Vagina (tissue), 2 donors: ENCODE results near the gene TMEM59L. TPM values are rescaled to one million over a fixed set of nuclear protein-coding genes. Genes with fewer than 3 reads are reported as not detected.

ENCODE experiments used
- DNase-seq, 2 donors: peaks; one replicate each; pipeline ENCODE4 v3.0.0-alpha.2; 2017; ENCODE audit errors: extremely low spot score in 2 of 2
- H3K27ac ChIP-seq: fragments of 200-600 bp; sonication (generic); one replicate; pipeline ENCODE4 v1.5.1; 2019
- H3K27me3 ChIP-seq: fragments of 200-600 bp; sonication (generic); one replicate; pipeline ENCODE4 v1.5.1; 2019
- H3K36me3 ChIP-seq, 2 donors: fragments of 200-600 bp; sonication (generic); one replicate each; pipeline ENCODE4 v1.5.1; 2017 to 2019
- H3K4me1 ChIP-seq: fragments of 200-600 bp; sonication (generic); one replicate; pipeline ENCODE4 v1.5.1; 2019
- H3K4me3 ChIP-seq, 2 donors: fragments of 200-600 bp; sonication (generic); 1 replicate in 1 of 2; 2 replicates in 1 of 2; pipeline ENCODE4 v1.5.1; 2016 to 2019
- H3K9me3 ChIP-seq: fragments of 200-600 bp; sonication (generic); one replicate; pipeline ENCODE4 v1.5.1; 2019
- POLR2A ChIP-seq, 2 donors: fragments of 450-650 bp; IDR thresholded peaks; one replicate each; pipeline ENCODE4 v1.6.1; 2017; ENCODE audit warnings: antibody characterized with exemption in 2 of 2, mild to moderate bottlenecking in 2 of 2, moderate library complexity in 2 of 2
- POLR2AphosphoS5 ChIP-seq, 2 donors: sonication (generic); formaldehyde crosslinking; IDR thresholded peaks; one replicate each; pipeline ENCODE4 v1.9.0; 2017; ENCODE audit warnings: antibody characterized with exemption in 2 of 2, mild to moderate bottlenecking in 2 of 2, low read depth in 1 of 2; ENCODE audit not compliant: insufficient read depth in 1 of 2
- intact Hi-C: fragments of 100-400 bp; cut with DNase I; formaldehyde crosslinking; loops from one replicate; pipeline ENCODE4 v1.15.1; 2023
- total RNA-seq: library from RNA; depleted of rRNA; stranded (reverse); fragments of >200 nt; gene quantifications from one replicate; pipeline ENCODE4 v1.2.3, GENCODE V29; 2016
- TF ChIP-seq, protein P1 (sequence below), 3 experiments: fragments of 450-650 bp in 2 of 3; fragments of 200-600 bp in 1 of 3; sonication (generic) in 1 of 3; IDR thresholded peaks; one replicate each; pipeline ENCODE4 v1.5.1; 2017 to 2019; ENCODE audit warnings: antibody characterized with exemption in 3 of 3, mild to moderate bottlenecking in 2 of 3, moderate library complexity in 2 of 3

TMEM59L gene
- total RNA-seq, 1 donor from 2014 or later = 4.2 TPM

DNA sequence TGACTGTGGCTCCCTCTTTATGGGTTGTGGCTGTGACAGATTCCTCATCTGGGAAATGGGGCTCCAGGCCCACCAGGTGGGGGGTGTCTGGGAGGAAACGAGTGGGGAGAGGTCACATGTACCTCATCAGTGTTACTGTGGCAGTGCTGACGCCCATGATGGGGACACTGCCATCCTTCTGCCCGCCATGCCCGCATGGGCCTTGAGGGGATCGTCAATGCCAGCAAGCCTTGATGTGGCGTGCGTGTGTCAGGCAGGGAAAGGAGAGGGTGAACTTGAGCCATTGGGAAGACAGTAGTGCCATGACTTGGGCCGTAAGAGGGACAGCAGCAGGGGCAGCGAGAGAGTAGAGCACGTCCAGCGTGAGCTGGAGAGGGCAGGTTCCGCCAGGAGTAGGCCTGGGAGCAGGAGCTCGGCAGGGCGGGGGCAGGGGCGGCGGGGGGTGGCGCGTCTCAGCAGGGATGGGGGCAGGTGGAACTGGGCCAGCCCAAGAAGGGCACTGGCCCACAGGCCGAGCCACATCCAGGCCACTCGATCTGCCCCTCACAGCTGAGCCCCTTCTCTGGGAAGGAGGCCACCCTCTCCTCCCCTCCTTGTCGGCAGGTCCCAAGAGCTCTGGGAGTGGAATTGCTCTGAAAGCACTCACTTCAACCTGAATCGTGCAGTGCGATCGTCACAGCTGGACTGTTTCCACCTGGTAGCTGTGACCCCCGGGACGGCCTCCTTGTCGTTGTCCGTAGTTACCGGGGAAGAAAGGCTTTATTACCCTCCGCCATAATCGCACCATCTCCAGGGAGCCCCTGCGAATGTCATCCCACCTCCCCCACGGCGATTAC, 34.1 kb downstream of the TMEM59L start:
- Histone ChIP-seq H3K27me3 (no peaks in the 10 kb centered on the region), H3K4me1 (peaks cover 43% of the 10 kb centered on the region), H3K4me3 (no peak overlapping the region), H3K36me3 (no peaks in the 10 kb centered on the region), H3K9me3 (no peaks in the 10 kb centered on the region), H3K27ac (no peak overlapping the region)
- intact Hi-C loops = no loop called here
- DNase-seq = no peak
- TF ChIP-seq POLR2AphosphoS5 (IDR thresholded peaks at IDR 0.05; ENCODE audit: insufficient read depth in 1 of 2, low read depth in 1 of 2) (no peak), POLR2A (IDR thresholded peaks at IDR 0.05) (no peak)
- TF ChIP-seq, protein P1, sequence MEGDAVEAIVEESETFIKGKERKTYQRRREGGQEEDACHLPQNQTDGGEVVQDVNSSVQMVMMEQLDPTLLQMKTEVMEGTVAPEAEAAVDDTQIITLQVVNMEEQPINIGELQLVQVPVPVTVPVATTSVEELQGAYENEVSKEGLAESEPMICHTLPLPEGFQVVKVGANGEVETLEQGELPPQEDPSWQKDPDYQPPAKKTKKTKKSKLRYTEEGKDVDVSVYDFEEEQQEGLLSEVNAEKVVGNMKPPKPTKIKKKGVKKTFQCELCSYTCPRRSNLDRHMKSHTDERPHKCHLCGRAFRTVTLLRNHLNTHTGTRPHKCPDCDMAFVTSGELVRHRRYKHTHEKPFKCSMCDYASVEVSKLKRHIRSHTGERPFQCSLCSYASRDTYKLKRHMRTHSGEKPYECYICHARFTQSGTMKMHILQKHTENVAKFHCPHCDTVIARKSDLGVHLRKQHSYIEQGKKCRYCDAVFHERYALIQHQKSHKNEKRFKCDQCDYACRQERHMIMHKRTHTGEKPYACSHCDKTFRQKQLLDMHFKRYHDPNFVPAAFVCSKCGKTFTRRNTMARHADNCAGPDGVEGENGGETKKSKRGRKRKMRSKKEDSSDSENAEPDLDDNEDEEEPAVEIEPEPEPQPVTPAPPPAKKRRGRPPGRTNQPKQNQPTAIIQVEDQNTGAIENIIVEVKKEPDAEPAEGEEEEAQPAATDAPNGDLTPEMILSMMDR (IDR thresholded peaks at IDR 0.05) = no peak

DNA sequence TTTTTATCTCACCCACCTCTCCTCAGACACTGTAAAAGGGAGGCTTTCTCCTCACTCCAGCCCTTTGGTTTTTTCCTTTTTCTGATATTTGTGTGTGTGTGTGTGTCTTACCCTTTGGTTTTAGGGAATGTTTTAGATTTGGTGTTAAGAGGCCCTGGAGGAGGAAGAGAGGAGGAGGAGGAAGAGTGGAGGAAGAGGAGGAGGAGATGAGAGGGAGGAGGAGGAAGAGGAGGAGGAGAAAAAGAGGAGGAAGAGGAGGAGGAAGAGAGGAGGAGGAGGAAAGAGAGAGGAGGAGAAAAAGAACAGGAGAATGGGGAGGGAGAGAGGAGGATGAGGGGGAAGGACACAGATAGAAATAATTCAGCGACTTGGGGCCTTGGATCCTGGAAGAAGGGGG, 34.7 kb downstream of the TMEM59L start:
- Histone ChIP-seq H3K4me1 (peaks cover 48% of the 10 kb centered on the region), H3K27me3 (no peaks in the 10 kb centered on the region), H3K27ac (no peak overlapping the region), H3K9me3 (no peaks in the 10 kb centered on the region), H3K4me3 (no peak overlapping the region), H3K36me3 (no peaks in the 10 kb centered on the region)
- TF ChIP-seq, protein P1 (IDR thresholded peaks at IDR 0.05) = no peak
- TF ChIP-seq POLR2A (IDR thresholded peaks at IDR 0.05) = no peak
- TF ChIP-seq POLR2AphosphoS5 (IDR thresholded peaks at IDR 0.05; ENCODE audit: insufficient read depth in 1 of 2, low read depth in 1 of 2) = no peak
- intact Hi-C loops = no loop called here
- no peak for DNase-seq

DNA sequence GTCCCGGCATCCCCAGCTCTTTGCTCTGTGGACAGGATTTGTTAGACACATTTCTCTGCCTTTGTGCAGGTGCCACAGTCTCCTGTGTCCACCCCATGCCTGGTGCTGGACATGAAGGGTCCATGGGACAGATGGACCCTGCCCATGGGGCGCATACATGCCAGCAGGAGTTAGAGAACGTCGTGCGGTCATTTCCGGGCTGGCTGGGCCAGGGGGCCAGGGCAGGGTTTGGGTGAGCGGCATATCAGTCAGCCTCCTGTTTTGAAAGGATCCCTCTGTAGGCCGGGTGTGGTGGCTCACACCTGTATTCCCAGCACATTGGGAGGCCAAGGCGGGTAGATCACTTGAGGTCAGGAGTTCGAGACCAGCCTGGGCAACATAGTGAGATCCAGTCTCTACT, 35.1 kb downstream of the TMEM59L start:
- no peak for DNase-seq
- intact Hi-C loops = no loop called here
- Histone ChIP-seq H3K4me1 (peaks cover 48% of the 10 kb centered on the region), H3K27ac (no peak overlapping the region), H3K9me3 (no peaks in the 10 kb centered on the region), H3K27me3 (no peaks in the 10 kb centered on the region), H3K4me3 (no peak overlapping the region), H3K36me3 (no peaks in the 10 kb centered on the region)
- TF ChIP-seq POLR2AphosphoS5 (IDR thresholded peaks at IDR 0.05; ENCODE audit: insufficient read depth in 1 of 2, low read depth in 1 of 2) (no peak), POLR2A (IDR thresholded peaks at IDR 0.05) (no peak)
- TF ChIP-seq, protein P1 (IDR thresholded peaks at IDR 0.05) = no peak

DNA sequence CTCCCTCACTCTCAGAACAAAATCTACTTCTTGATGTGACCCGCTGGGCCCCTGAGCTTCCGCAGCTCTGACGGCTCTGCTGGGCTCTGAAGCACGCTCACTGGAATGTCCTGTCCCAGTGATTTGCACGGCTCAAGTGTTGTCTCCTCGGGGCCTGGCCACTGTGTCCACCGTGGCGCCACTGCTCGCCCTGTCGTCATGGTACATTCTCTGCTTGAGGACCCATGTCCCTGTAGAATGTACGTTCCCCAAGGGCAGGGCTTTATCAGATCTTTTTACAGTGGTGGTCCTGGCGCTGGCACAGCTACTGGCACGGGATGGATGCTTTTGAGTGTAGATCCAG, 36.3 kb downstream of the TMEM59L start:
- Histone ChIP-seq H3K27ac (peak overlapping the region; percentile 86), H3K9me3 (no peaks in the 10 kb centered on the region), H3K27me3 (no peaks in the 10 kb centered on the region), H3K36me3 (no peaks in the 10 kb centered on the region), H3K4me1 (peaks cover 48% of the 10 kb centered on the region), H3K4me3 (peak overlapping the region; percentile 17 to 37)
- no peak for DNase-seq
- TF ChIP-seq, protein P1 (IDR thresholded peaks at IDR 0.05) = no peak
- no peak for TF ChIP-seq POLR2AphosphoS5 (IDR thresholded peaks at IDR 0.05; ENCODE audit: insufficient read depth in 1 of 2, low read depth in 1 of 2)
- no peak for TF ChIP-seq POLR2A (IDR thresholded peaks at IDR 0.05)
- intact Hi-C loops = no loop called here

DNA sequence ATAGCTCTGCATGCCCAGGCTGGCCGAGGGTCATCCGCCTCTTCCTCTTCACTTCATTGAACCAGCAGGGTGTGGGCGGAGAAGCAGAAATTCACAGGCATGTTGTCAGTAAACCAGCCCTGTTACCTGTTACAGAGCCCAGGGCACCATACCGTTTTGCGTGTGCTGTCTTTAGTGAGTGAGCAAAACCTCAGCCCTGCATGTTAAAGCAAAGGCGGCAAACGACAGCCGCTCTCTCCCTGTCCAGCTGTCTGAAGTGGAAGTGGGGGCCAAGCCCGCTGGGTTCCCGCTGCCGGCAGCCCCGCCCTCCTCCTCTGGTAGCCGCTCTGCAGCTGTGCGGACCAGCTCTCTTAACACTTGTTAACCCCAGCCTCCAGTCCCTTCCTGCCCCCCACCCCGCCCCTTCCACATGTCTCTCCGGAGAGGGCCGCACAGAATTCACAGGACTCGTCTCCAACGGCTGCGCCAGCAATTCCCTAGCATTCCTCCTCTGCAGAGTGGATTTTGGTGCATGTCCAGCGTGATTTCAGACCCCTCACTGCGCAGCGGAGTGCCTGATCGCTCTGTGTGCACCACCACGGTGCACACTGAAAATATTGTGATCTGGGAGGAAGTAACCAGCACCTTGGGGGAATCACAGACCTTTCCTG, 36.8 kb downstream of the TMEM59L start:
- H3K27ac ChIP-seq = peak overlapping the region; percentile 86
- peak overlapping the region; percentile 17 to 37 for H3K4me3 ChIP-seq
- no peaks in the 10 kb centered on the region for H3K9me3 ChIP-seq
- no peak for DNase-seq
- peaks cover 44% of the 10 kb centered on the region for H3K4me1 ChIP-seq
- no peak for TF ChIP-seq POLR2AphosphoS5 (IDR thresholded peaks at IDR 0.05; ENCODE audit: insufficient read depth in 1 of 2, low read depth in 1 of 2)
- TF ChIP-seq, protein P1 (IDR thresholded peaks at IDR 0.05) = no peak
- no peak for TF ChIP-seq POLR2A (IDR thresholded peaks at IDR 0.05)
- H3K36me3 ChIP-seq = no peaks in the 10 kb centered on the region
- intact Hi-C loops = no loop called here
- H3K27me3 ChIP-seq = no peaks in the 10 kb centered on the region
